GM23248 (cell line): ENCODE results near the gene MGAT5.

Experiments used
- EZH2 ChIP-seq: fragments of 200-600 bp; sonication (generic); IDR thresholded peaks from 2 replicates; pipeline ENCODE4 v1.6.1; 2018; ENCODE audit warnings: antibody characterized with exemption, mild to moderate bottlenecking; ENCODE audit not compliant: insufficient read depth, poor library complexity, severe bottlenecking
- EZH2phosphoT487 ChIP-seq: fragments of 200-600 bp; sonication (generic); IDR thresholded peaks from 2 replicates; pipeline ENCODE4 v1.6.1; 2018; ENCODE audit warnings: antibody characterized with exemption, moderate library complexity, mild to moderate bottlenecking, low read depth; ENCODE audit not compliant: insufficient read depth

DNA sequence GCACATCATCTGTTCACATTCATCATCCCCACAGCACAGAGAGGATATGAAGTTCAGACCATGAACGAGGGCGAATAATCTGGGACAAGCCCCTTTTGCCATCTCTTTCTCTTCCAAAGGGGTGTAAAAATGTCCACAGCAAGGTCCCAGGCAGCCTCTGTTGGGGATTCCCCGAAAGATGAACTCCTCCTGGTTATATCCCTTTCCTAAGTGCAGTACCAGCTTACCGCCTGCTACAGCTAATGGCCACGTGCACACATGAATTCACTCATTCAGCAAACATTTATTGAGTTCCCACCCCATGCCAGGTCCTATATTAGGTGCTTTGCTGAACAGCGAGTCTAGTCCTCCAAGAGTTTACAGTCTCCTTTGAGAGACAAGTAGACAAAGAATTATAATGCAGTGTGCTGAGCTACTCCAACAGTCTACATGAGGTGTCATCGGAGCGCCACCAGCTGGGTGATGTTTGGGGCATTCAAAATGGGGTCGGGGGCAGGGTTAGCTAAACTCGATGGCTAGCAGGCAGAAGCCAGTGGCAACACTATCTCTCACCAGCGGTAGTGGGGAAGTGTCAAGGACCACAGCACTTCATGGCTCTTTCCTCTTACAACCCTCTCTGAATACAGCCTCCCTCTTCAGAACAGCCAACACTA is 236.0 kb downstream of the MGAT5 start:
- TF ChIP-seq EZH2 = no peak
- TF ChIP-seq EZH2phosphoT487 = no peak
